HG03039 (cell line): ENCODE measurements around the gene ABCF2.

Experiments used
- ATAC-seq: cut with Tn5 transposase; IDR thresholded peaks from one replicate; pipeline ENCODE4 v1.9.1; 2021; ENCODE audit warnings: mild to moderate bottlenecking, moderate library complexity; ENCODE audit not compliant: unreplicated experiment

Gene ABCF2

DNA sequence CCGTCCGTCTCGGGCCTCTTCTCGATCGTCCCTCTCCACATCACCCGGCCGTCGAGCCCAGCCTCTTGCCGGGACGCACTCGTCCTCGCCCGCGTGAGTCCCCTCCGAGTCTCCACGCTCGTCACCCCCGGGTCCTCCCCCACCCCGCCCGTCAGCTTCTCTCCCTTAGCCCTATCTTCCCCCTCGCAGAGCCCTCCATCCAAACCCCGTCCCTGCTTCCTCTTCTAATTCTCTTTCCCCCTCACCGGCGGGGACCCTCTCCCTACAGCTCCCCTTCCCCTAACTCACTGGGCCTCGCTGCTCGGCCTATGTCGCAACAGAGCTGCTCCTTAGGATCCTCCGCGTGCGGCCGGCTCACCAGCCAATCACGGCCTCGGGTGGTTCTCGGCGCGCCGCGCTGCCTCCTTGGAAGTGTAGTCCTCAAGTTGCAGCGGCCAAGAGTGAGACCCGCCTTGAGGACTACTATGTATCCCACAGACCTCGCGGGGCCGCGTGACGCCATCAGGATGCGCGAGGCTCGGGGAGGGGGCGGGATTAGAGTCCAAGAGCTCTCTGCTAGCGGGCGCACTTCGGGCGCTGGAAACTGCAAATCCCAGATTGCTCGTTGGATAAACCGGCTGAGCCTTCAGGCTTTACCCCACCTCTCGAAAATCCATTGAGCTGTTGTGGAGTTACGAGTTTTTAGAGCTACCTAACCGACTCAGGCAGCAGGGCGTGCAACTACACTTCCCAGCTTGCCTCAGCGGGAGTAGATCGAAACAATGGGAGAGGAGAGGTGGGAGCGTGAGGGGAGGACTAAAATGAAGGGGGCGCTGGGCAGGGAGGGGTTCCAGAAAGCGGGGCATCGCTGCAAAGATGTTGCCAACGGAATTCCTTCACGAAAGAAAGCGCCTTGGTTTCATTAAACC is at the start of gene ABCF2:
TSS of gene ABCF2 (minus strand) at position 331 of the 908 bp plus-strand sequence. CDS start 747 bp downstream, outside the sequence.
- peak; percentile 98 for ATAC-seq

DNA sequence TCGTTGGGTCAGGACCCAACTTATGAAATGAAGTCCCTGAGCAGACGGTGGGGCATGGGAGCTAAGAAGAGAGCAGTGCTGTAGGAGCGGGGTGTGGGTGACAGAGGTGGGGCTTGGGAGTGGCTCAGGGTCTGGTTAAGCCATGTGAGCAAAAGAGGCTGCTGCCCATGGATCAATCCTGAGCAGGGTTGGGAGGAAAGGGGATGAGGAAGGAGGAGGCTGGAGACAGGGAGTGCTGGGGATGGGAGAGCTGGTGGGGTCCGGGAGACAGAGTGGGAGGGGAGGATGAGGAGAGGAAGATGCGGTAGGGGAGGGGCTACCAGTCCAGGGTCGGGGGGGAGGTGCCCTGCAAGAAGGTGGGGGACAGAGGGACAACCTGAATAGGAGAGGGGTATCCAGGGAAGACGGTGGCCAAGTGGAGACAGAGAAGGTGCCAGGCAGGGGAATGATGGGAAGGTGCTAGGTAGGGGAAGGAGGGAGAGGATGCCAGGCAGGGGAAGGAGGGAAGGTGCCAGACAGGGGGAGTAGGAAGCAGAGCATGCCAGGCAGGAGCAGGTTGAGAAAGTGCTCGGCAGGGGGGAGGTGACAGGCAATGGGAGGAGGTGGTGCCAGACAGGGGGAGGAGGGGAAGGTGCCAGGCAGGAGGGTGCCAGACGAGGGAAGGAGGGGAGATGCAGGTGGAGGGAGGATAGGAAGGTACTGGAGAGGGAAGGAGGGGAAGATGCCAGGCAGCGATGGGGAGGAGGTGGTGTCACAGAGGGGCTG is 49.0 kb upstream of the ABCF2 start:
- ATAC-seq: no peak

- no peak for ATAC-seq
These were observed 48.2 kb upstream of the ABCF2 start for GRCh38 chr7:151274936-151275812.

- no peak for ATAC-seq
These were observed 47.4 kb upstream of the ABCF2 start for GRCh38 chr7:151274396-151274795.

DNA sequence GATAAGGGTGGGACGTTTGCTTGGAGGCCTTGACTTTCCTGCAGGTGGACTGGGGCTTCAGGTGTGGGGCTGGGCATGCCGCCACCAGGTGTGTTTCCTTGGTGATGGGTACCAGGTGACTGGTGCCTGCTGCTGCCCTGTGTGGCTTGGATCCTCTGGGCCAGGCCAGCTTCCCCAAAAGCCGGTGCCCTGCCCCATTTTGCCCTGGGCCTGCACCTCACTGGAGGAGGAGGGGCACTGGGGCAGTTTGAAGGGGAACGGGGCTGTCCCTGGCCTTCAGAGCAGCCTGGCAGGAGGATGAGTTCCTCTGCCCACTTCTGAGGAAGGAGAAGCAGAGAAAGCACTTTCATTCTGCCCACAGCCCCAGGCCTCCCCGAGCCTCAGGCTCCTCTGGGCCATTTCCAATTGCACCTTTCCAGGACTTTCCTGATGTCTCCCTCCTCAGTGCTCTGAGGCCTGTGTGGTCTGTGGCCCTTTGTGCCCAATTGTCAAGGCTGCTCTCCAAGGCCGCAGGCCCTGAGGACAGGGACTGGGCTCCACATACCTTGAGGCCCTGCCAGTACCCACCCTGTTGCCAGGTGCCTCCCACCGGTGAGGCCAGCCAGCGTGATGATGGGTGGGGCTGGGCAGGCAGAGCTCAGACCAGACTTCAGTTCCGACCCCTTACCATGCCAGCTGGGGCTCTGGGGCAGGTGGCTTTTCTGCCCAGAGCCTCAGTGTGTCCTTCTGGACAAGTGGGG is 46.8 kb upstream of the ABCF2 start:
- no peak for ATAC-seq

DNA sequence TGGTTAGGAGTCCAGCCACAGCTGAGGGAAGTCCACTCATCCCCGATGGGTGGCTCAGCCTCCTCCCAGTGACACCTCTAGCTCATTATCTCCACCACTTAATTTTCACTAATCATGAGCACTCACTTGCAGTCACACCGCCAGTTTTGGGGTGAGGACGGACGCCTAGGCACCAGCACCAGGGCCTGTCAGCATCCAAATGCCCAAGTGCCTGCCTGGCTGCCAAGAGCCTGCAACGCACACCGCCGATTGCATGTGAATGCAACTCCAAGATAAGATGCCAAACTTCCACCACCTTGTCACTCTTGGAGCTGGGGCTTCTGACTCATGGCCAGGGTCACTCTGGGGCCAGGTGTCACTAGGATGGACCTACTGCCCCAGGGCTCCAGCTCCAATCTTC is 45.9 kb upstream of the ABCF2 start:
- no peak for ATAC-seq

DNA sequence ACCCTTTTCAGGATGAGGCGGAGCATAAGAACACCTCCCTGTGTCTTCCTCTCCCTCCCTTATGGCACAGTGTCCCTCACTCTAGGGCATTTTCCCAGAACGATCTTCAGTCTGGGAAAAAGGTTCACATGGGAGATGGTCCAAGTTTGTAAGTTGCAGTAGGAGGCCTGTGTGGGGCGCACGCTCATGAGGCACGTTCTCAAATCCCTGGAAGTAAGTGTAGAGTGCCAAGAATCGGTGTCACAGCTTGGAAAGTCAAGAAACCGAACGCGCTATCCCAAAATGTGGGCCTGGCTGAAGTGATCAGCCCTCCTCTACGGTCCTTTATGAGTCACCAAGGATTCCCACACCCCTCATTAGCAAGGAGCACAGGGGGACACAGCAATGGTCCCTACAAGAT is 45.4 kb upstream of the ABCF2 start:
- ATAC-seq: no peak

DNA sequence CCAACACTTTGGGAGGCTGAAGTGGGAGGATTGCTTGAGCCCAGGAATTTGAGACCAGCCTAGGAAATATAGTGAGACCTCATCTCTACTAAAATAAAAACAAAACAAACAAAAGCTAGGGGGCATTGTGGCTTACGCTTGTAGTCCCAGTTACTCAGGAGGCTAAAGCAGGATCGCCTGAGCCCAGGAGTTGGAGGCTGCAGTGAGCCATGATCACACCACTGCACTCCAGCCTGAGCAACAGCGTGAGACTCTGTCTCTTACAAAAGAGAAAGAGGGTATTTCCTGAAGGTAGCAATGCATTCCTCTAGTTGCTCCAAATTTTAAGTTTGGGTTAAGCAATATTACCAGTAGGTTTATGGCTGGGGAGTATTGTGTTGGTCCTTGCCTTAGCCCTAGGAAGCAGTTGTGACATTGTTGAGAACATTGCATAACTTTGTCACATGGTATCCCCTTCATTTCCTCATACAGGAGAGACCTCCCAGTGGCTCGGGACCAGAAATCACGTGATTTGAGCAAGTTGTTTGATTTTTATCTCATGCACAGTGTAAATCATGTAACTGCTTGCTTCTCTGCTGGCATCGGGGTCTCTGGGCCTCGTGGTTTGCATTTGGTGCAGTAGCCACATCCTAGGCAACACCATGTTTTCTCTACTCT is 44.8 kb upstream of the ABCF2 start:
- no peak for ATAC-seq

DNA sequence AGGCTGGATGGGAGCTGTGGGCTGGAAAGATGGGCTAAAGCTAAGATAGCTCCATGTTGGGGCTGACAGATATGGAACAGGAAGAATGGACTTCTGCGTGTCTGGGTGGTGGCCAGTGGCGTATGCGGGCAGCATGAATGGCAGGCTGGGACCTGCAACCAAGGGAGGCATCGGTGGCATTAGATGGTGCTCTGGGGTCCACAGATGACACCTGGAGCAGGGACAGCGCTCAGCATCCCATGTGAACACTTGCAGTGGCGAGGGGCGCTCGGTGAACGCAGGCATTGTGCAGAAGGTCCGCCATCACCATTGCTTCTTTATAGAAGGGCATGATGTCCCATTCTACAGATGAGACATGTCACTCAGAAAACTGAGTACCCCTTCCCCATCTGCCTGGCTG is 42.5 kb upstream of the ABCF2 start:
- ATAC-seq: no peak

- ATAC-seq: no peak
These were observed 38.4 kb upstream of the ABCF2 start for GRCh38 chr7:151265351-151265931.

DNA sequence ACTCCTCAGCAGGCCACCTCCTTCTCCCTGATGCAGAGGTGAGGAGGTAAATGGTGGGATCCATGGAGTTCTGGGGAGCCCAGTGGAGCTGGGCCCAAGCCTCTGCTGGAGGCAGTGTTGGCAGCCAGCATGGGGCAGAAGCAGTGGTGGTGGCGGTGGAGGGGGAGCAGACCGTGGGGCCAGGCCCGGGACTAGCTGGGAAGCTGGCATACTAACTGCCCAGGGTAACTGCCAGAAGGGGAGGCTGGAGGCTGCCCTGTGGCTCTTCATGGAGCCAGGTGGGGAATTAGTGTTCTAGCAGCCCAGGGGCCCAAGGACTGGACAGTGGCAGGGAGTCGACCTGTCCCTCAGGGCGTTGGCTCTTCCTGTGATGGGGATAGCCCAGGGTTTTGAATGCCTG is 37.6 kb upstream of the ABCF2 start:
- no peak for ATAC-seq

DNA sequence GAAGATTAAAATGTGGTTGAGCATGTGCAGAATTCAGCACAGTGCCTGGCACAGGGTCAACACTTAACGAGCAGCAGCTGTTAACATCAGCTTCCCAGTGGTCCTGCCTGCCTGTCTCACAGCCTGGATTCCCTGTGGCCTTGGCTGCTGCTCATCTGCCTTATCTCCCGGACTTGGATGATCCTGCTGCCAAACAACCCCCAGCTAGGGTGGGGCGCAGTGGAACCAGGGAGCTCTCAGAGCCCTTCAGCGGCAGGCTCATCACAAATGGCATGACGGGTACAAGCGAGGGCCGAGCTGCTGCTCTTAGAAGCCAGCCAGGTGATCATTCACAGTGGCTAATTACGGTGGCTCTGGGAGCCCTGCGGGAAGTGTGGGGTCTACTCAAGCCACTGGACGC is 34.5 kb upstream of the ABCF2 start:
- no peak for ATAC-seq

DNA sequence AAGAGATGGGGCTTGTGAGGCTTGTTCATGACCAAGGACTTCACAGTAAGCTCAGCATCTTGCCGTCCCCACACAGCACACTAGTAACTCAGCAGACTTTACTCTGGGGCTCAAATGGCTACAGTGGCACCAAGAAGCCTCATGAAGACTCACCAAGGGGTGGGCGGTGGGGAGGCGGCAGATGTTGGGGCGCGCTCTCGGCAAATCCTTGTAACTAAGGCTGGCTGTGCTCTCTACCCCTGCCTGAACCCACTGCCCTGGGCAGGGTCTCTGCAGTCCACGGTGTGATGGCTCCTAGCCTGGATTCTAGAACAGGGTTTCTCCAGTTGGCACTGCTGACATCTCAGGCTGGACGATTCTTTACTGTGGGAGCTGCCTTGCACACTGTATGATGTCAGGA is 33.9 kb upstream of the ABCF2 start:
- no peak for ATAC-seq

DNA sequence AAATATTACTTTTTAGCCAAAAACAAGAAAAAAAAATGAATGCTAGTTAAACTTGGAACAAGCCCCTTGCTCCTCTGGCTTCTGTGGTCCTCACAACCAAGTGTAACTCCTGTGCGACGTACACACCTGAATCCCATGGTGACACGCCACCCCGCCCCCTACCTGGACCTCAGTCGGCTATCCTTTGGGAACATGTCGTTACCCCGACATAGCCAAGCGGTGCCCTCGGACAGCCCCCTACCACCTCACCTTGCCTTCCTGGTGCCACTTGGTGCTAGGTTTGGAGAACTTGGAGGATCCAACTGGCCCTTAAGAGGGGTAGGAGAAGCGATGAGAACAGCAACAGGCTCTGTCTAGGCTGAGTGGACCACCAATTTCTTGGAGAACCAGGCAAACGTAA is 33.5 kb upstream of the ABCF2 start:
- ATAC-seq: no peak

GRCh38 chr7:151257990-151258389 is 31.0 kb upstream of the ABCF2 start:
- no peak for ATAC-seq

DNA sequence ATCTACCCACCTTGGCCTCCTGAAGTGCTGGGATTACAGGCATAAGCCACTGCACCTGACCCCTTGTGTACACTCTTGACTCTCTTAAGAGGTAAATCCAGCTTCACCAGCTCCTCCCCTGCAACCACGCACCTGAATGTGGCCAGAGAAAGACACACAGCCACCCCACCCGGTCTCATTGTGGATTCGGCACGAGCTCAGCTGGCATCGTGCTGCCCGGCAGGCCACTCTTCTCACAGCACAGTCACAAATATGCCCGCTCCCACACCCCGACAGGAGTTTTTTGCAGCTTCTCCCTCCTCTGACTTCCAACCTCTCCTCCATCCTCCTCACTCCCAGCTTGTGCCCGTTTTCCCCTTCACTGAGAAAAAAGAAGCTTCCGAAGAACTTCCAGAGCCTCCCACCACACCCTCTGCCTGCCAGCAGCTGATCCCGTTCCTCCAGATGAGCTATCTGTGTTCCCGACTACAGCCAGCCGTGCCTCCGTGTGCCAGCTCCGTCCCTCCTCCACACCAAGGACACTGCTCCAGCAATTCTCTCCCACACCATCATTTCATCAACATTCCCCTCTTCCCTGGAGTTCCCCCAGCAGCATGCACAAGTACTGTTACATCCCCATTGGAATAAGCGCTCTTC is 29.5 kb upstream of the ABCF2 start:
- ATAC-seq: no peak

DNA sequence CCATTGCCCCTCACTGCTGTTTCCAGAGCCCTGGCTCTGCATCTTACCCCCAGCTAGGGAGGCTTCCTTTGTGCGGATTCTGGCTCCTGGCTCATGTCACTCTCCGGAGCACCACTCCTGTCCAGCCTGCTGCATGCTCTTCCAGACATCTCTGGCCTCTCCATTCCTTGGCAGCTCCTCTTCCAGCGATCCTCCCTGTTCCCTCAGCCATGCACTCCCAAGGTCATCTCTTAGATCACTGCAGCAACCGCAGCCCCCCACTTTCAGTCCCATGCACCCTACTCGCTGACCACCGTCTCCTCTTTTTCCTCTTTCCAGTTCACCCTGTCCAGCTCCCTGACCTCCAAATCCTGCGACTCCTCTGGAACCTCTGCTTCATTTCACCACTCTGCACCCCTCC is 28.4 kb upstream of the ABCF2 start:
- ATAC-seq: no peak

DNA sequence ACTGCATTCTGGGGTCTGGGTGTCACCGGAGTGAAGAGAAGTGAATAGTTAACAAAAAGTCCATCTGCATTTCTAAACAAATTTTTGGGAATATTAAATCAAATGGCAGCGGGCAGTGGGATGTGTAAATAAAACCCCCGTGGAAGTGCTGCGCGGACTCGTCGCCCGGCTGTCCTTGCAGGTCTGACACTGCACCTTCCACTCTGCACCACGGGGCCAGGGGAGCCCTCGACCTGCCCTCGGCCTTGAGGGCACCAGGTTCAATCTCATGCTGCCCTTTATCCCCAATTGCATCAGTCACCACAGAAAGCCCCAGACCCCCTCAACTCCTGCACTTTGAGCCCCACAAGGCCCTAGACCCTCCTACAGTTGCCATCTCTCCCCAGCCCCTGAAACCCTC is 27.8 kb upstream of the ABCF2 start:
- ATAC-seq: no peak

DNA sequence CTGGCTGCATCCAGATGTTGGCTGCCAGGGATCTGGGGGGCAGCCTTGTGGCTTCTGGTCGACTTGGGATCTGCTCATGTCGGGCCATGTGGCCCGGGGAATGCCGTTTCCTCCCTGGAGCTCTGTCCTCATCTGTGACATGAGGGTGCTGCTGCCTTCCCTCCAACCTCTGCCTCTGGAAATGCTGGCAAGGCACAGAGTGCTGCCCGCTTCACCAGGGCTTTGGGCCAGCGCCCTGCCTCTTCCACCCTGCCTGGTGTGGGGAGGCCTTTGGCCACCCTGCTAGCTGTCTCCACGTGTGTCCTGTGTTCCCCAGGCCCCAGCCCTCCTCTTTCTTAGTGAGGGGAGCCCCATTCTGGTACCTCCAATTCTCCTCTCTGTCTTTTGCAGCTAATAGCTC is 27.3 kb upstream of the ABCF2 start:
- ATAC-seq: no peak
